ENCODE results near the gene SMIM29. TPM values are rescaled to one million over a fixed set of nuclear protein-coding genes. Genes with fewer than 3 reads are reported as not detected.

The SMIM29 gene
- total and polyA plus RNA-seq, 2 experiments from 2014 or later = 9.2 to 33.8 TPM

DNA sequence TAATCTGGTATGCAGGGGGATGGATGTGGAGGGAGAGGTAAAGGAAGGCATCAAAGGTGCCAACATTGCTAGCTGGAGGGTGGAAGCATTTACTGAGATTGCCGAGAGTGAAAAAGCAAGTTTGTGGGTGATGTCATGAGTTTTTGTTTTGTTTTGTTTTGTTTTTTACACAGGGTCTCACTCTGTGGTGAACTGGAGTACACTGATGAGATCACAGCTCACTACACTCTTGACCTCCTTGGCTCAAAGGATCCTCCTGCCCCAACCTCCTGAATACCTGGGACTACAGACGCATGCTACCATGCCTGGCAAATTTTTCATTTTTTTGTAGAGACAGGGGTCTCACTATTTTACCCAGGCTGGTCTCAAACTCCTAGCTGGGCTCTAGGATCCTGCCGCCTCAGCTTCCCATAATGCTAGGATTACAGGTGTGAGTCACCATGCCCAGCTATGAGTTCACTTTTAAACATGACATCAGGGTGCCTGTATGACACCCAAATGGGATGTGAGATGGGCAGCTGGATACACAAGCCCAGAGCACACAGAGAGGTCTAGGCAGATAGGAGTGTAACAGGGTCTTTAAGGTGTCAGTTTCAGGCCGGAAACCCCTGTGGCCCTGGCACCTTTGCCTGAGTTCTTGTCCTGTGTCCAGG is 47.2 kb downstream of the SMIM29 start:
- DNase-seq (ENCODE audit: low spot score) = no peak
- H3K9me3 ChIP-seq (ENCODE audit: low read depth) = no peaks in the 10 kb centered on the region
- TF ChIP-seq EZH2 (IDR thresholded peaks at IDR 0.05; ENCODE audit: borderline replicate concordance) = no peak
- no peak for TF ChIP-seq EZH2phosphoT487 (IDR thresholded peaks at IDR 0.05; ENCODE audit: low read depth, severe bottlenecking, unreplicated experiment)
- TF ChIP-seq, protein P1, sequence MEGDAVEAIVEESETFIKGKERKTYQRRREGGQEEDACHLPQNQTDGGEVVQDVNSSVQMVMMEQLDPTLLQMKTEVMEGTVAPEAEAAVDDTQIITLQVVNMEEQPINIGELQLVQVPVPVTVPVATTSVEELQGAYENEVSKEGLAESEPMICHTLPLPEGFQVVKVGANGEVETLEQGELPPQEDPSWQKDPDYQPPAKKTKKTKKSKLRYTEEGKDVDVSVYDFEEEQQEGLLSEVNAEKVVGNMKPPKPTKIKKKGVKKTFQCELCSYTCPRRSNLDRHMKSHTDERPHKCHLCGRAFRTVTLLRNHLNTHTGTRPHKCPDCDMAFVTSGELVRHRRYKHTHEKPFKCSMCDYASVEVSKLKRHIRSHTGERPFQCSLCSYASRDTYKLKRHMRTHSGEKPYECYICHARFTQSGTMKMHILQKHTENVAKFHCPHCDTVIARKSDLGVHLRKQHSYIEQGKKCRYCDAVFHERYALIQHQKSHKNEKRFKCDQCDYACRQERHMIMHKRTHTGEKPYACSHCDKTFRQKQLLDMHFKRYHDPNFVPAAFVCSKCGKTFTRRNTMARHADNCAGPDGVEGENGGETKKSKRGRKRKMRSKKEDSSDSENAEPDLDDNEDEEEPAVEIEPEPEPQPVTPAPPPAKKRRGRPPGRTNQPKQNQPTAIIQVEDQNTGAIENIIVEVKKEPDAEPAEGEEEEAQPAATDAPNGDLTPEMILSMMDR (IDR thresholded peaks at IDR 0.05; ENCODE audit: poor library complexity) = no peak

DNA sequence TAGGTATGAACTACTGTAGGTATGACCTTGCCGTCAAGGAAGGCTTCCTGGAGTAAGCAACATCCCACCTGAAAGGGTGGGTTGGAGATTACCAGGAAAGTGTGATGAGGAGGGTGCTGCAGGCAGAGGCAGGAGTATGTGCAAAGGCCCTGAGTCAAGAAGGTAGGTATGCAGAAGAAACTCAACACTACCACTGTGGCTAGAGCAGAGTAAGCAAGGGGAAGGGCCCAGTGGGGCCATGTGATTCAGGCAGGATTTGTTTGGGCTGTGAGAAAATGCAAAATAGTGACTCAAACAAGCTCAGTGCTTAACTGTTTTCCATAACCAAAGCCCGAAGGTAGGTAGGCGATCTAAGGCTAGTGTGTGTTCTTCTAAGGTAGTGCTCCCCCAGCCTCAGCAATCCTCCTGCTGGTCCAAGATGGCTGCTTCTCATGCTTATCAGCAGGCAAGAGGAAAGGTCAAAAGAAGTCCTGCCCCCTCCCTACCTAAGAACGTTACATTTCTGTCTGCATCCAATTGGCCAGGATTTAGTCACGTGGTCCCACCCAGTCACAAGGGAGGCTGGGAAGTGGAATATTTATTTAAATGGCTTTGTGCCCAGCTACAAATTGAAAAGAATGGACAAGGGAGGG is 48.4 kb downstream of the SMIM29 start:
- Histone ChIP-seq H4K20me1 (ENCODE audit: insufficient read depth, poor library complexity, severe bottlenecking) (no peaks in the 10 kb centered on the region), H3K9me3 (ENCODE audit: low read depth) (no peaks in the 10 kb centered on the region), H3K4me2 (no peak overlapping the region), H3K27ac (no peak overlapping the region), H3K4me1 (ENCODE audit: insufficient read depth) (peaks cover 4% of the 10 kb centered on the region), H3K27me3 (no peaks in the 10 kb centered on the region), H3K9me2 (replicated peaks; ENCODE audit: insufficient read depth) (no peaks in the 10 kb centered on the region), H3K36me3 (replicated peaks; ENCODE audit: insufficient read depth, low read depth) (no peaks in the 10 kb centered on the region), H2AFZ (no peak overlapping the region), H3K4me3 (no peak overlapping the region), H3K79me2 (no peaks in the 10 kb centered on the region)
- 87% methylated on average over 5 of the region's 5 CpGs for WGBS (ENCODE audit: low lambda C conversion rate, missing lambda C conversion rate)
- no peak for DNase-seq (ENCODE audit: low spot score)
- no peak for TF ChIP-seq EZH2 (IDR thresholded peaks at IDR 0.05; ENCODE audit: borderline replicate concordance)
- TF ChIP-seq EZH2phosphoT487 (IDR thresholded peaks at IDR 0.05; ENCODE audit: low read depth, severe bottlenecking, unreplicated experiment) = no peak
- TF ChIP-seq, protein P1 (IDR thresholded peaks at IDR 0.05; ENCODE audit: poor library complexity) = no peak

More for the DNA sequence above, 47.2 kb downstream of the SMIM29 start:
- Histone ChIP-seq H3K4me2 (no peak overlapping the region), H3K4me1 (ENCODE audit: insufficient read depth) (peaks cover 2% of the 10 kb centered on the region), H3K27me3 (no peaks in the 10 kb centered on the region), H2AFZ (no peak overlapping the region), H4K20me1 (ENCODE audit: insufficient read depth, poor library complexity, severe bottlenecking) (no peaks in the 10 kb centered on the region), H3K36me3 (replicated peaks; ENCODE audit: insufficient read depth, low read depth) (no peaks in the 10 kb centered on the region), H3K4me3 (no peak overlapping the region), H3K9me2 (replicated peaks; ENCODE audit: insufficient read depth) (no peaks in the 10 kb centered on the region), H3K27ac (no peak overlapping the region), H3K79me2 (no peaks in the 10 kb centered on the region)
- WGBS (ENCODE audit: low lambda C conversion rate, missing lambda C conversion rate) = 95% methylated on average over 4 of the region's 4 CpGs

DNA sequence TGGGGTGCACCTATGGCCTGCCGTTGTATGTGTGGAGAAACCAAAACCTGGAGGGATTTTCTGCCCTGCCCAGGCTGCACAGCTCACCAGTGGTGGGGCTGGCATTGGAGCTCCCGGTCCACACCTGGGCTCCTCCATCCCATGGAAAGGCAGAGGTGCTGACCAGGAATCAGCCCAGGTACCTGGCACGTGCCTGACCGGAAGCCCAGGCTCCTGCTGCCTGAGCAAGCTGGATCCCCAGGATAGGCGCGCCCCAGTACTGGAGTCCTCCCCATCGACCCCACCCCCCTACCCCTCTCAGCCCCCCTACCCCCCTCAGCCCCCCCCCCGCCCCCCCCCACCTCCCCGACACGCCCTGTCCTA is 52.0 kb downstream of the SMIM29 start:
- Histone ChIP-seq H3K9me3 (ENCODE audit: low read depth) (no peaks in the 10 kb centered on the region), H3K27me3 (no peaks in the 10 kb centered on the region), H3K79me2 (no peaks in the 10 kb centered on the region), H4K20me1 (ENCODE audit: insufficient read depth, poor library complexity, severe bottlenecking) (no peaks in the 10 kb centered on the region), H3K36me3 (replicated peaks; ENCODE audit: insufficient read depth, low read depth) (no peaks in the 10 kb centered on the region), H3K4me2 (peak overlapping the region; percentile 90), H3K27ac (no peak overlapping the region), H3K4me3 (no peak overlapping the region), H3K4me1 (ENCODE audit: insufficient read depth) (peaks cover 4% of the 10 kb centered on the region), H3K9me2 (replicated peaks; ENCODE audit: insufficient read depth) (no peaks in the 10 kb centered on the region), H2AFZ (peak overlapping the region; percentile 95)
- TF ChIP-seq EZH2phosphoT487 (IDR thresholded peaks at IDR 0.05; ENCODE audit: low read depth, severe bottlenecking, unreplicated experiment) (no peak), EZH2 (IDR thresholded peaks at IDR 0.05; ENCODE audit: borderline replicate concordance) (no peak)
- TF ChIP-seq, protein P1 (IDR thresholded peaks at IDR 0.05; ENCODE audit: poor library complexity) = no peak
- WGBS (ENCODE audit: low lambda C conversion rate, missing lambda C conversion rate) = 79% methylated on average over 7 of the region's 10 CpGs
- DNase-seq (ENCODE audit: low spot score) = no peak

Small RNAs within 50 kb of the gene (microRNA-seq; reads per million reads assigned to microRNA genes)
- gene MIR6835 = not detected

Small RNAs within 50 kb of the gene (small RNA-seq; reads per million reads assigned to genes)
- gene MIR6835 = not detected

Other genes with a start within 250 kb of the SMIM29 start
- 0.03 TPM in 1 of 2 replicates, not detected in the other for gene GRM4, start 102.9 kb downstream of the SMIM29 start, total RNA-seq
- gene GRM4, start 102.9 kb downstream of the SMIM29 start, polyA plus RNA-seq = not detected in 2 replicates
- gene HMGA1, start 12.1 kb downstream of the SMIM29 start, total RNA-seq = 43.4 and 57.9 TPM in 2 replicates
- 69.0 and 94.8 TPM in 2 replicates for gene HMGA1, start 12.1 kb downstream of the SMIM29 start, polyA plus RNA-seq
- gene NUDT3, start 143.7 kb upstream of the SMIM29 start, total RNA-seq = 17.9 and 20.4 TPM in 2 replicates
- 6.2 and 6.4 TPM in 2 replicates for gene NUDT3, start 143.7 kb upstream of the SMIM29 start, polyA plus RNA-seq
- gene RPS10, start 177.1 kb upstream of the SMIM29 start, total RNA-seq = 1,824 and 2,302 TPM in 2 replicates
- gene RPS10, start 177.1 kb upstream of the SMIM29 start, polyA plus RNA-seq = 518 and 544 TPM in 2 replicates
- 0.37 TPM in 1 of 2 replicates, not detected in the other for gene PACSIN1, start 217.1 kb upstream of the SMIM29 start, total RNA-seq
- gene PACSIN1, start 217.1 kb upstream of the SMIM29 start, polyA plus RNA-seq = 0.05 and 0.33 TPM in 2 replicates